22Rv1 (cell line): ENCODE measurements around the gene NTRK3.

ENCODE experiments used
- ZFX ChIP-seq: fragments of 450-650 bp; IDR thresholded peaks from 2 replicates; pipeline ENCODE4 v1.6.1; 2017; ENCODE audit warnings: antibody characterized with exemption, borderline replicate concordance
- TF ChIP-seq, protein P1 (sequence below): fragments of 450-650 bp; IDR thresholded peaks from 2 replicates; pipeline ENCODE4 v1.5.1; 2017; ENCODE audit warnings: mild to moderate bottlenecking

DNA sequence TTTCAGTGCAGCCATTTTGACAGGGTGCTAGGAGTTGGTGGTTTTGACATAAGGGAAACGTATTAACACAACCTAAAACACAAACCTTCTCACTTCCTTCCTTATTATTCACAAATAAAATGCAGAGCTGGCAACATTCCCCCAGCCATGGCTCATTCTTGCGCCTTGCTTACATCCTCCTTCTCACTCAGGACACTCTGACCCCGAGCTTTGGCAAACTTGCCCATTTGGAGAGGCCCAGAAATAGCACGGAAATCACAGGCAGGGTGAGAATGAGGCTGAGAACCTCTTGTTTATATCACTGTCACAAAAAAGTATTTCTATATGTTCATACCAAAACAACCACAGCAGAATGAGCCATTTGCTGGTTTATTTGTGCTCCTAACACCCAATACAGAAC is 244.3 kb downstream of the NTRK3 start:
- TF ChIP-seq, protein P1, sequence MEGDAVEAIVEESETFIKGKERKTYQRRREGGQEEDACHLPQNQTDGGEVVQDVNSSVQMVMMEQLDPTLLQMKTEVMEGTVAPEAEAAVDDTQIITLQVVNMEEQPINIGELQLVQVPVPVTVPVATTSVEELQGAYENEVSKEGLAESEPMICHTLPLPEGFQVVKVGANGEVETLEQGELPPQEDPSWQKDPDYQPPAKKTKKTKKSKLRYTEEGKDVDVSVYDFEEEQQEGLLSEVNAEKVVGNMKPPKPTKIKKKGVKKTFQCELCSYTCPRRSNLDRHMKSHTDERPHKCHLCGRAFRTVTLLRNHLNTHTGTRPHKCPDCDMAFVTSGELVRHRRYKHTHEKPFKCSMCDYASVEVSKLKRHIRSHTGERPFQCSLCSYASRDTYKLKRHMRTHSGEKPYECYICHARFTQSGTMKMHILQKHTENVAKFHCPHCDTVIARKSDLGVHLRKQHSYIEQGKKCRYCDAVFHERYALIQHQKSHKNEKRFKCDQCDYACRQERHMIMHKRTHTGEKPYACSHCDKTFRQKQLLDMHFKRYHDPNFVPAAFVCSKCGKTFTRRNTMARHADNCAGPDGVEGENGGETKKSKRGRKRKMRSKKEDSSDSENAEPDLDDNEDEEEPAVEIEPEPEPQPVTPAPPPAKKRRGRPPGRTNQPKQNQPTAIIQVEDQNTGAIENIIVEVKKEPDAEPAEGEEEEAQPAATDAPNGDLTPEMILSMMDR, result no peak
- TF ChIP-seq ZFX, result no peak
